GM12878 (cell line): ENCODE results near the gene ADRB1.

Source experiments
- NR2C2 ChIP-seq: IDR thresholded peaks from 2 replicates; pipeline ENCODE4 v1.6.1; 2011; ENCODE audit warnings: borderline replicate concordance, low read depth; ENCODE audit not compliant: control insufficient read depth, insufficient read length
- TF ChIP-seq, protein P1 (sequence below): fragments of 450-650 bp; conservative IDR thresholded peaks from 2 replicates; pipeline ENCODE4 v1.6.1; 2017; ENCODE audit warnings: mild to moderate bottlenecking, moderate library complexity

DNA sequence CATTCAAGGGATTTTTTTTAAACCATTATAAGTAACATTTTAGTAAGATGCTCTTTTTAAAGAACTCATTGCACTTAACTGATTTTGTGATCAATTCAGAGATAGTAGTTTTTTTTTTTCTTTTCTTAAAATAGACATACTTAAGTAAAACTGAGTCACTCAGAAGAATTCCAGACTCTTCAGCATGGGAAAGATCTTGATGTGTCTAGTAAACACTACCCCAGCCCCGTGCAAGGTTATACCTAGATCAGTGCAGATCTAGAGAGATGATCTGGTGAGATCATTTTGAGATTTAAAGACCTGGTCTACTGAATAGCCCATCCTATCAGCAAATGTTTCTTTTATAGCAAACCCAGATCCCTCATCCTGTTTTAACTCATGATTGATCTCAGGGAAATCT lies 8.6 kb downstream of the ADRB1 start:
- TF ChIP-seq, protein P1, sequence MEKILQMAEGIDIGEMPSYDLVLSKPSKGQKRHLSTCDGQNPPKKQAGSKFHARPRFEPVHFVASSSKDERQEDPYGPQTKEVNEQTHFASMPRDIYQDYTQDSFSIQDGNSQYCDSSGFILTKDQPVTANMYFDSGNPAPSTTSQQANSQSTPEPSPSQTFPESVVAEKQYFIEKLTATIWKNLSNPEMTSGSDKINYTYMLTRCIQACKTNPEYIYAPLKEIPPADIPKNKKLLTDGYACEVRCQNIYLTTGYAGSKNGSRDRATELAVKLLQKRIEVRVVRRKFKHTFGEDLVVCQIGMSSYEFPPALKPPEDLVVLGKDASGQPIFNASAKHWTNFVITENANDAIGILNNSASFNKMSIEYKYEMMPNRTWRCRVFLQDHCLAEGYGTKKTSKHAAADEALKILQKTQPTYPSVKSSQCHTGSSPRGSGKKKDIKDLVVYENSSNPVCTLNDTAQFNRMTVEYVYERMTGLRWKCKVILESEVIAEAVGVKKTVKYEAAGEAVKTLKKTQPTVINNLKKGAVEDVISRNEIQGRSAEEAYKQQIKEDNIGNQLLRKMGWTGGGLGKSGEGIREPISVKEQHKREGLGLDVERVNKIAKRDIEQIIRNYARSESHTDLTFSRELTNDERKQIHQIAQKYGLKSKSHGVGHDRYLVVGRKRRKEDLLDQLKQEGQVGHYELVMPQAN, result no peak
- TF ChIP-seq NR2C2, result no peak
